Esophagus squamous epithelium (tissue), 4 donors: ENCODE results near the gene ARHGAP27.
"Not testable (repeated sequence)": the region's sequence is repeated elsewhere in the genome, so short reads cannot be mapped to it uniquely, and the experiment has no call there.

Experiments
- POLR2A ChIP-seq, 4 donors: fragments of 450-650 bp; IDR thresholded peaks; one replicate each; pipeline ENCODE4 v1.6.1; 2017; ENCODE audit warnings: antibody characterized with exemption in 4 of 4, mild to moderate bottlenecking in 4 of 4, moderate library complexity in 3 of 4
- TF ChIP-seq, protein P1 (sequence below), 6 experiments: fragments of 450-650 bp in 4 of 6; fragments of 200-600 bp in 2 of 6; sonication (generic) in 2 of 6; IDR thresholded peaks; one replicate each; pipeline ENCODE4 v1.5.1; 2016 to 2019; ENCODE audit warnings: antibody characterized with exemption in 6 of 6, mild to moderate bottlenecking in 4 of 6, moderate library complexity in 4 of 6

DNA sequence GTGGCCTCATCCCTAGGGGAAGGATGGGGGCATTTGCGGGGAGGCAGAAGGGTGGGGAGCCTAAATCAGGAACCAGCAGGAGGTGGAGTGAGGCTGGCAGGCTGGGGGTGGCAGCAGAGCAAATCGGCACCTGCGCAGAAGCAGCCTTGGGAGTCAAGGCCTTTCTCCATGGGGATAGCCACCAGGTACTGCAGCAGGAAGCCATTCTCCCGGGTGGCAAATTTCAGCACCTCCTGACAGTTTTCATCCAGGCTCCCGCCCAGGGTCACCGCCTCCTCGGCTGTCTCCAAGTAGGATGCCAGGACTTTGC, 20.5 kb upstream of the ARHGAP27 start:
- TF ChIP-seq POLR2A (IDR thresholded peaks at IDR 0.05): not testable (repeated sequence)
- TF ChIP-seq, protein P1, sequence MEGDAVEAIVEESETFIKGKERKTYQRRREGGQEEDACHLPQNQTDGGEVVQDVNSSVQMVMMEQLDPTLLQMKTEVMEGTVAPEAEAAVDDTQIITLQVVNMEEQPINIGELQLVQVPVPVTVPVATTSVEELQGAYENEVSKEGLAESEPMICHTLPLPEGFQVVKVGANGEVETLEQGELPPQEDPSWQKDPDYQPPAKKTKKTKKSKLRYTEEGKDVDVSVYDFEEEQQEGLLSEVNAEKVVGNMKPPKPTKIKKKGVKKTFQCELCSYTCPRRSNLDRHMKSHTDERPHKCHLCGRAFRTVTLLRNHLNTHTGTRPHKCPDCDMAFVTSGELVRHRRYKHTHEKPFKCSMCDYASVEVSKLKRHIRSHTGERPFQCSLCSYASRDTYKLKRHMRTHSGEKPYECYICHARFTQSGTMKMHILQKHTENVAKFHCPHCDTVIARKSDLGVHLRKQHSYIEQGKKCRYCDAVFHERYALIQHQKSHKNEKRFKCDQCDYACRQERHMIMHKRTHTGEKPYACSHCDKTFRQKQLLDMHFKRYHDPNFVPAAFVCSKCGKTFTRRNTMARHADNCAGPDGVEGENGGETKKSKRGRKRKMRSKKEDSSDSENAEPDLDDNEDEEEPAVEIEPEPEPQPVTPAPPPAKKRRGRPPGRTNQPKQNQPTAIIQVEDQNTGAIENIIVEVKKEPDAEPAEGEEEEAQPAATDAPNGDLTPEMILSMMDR (IDR thresholded peaks at IDR 0.05): not testable (repeated sequence)
